IMR-90 (cell line): ENCODE measurements around the gene ITGB1. TPM values are rescaled to one million over a fixed set of nuclear protein-coding genes. Genes with fewer than 3 reads are reported as not detected.

ENCODE experiments used
- ATAC-seq: fragments of 200-7000 bp; cut with Tn5 transposase; 2 replicates; pipeline ENCODE4 v1.9.1; 2020; ENCODE audit warnings: low read depth, mild to moderate bottlenecking, moderate library complexity
- BruUV-seq: library from RNA; stranded (reverse); fragments of 400-500 nt; replicated peaks from 2 replicates; lab custom pipeline; 2021; lab: Mats Ljungman, UMichigan
- CTCF ChIA-PET: fragments of 300-600 bp; formaldehyde crosslinking; extraction: SDS; loops from one replicate; lab custom pipeline; 2021; ENCODE audit warnings: antibody characterized with exemption; lab: Yijun Ruan, JAX
- POLR2A ChIA-PET: fragments of 300-600 bp; sonication (Branson Sonifier 250); formaldehyde crosslinking; loops from one replicate; lab custom pipeline; 2022; ENCODE audit warnings: antibody characterized with exemption; ENCODE audit not compliant: unreplicated experiment; lab: Charles Lee
- DNase-seq: peaks from one replicate; pipeline ENCODE4 v3.0.0; 2013
- H2AFZ ChIP-seq: replicated peaks from 2 replicates; pipeline ENCODE3; 2013; ENCODE audit warnings: low read length, mild to moderate bottlenecking; ENCODE audit not compliant: poor library complexity
- H2AK5ac ChIP-seq: 2 replicates; pipeline ENCODE4 v1.6.1; 2013; ENCODE audit warnings: low read depth, low read length, inconsistent platforms
- H2AK9ac ChIP-seq: replicated peaks from 2 replicates; pipeline ENCODE3; 2013; ENCODE audit warnings: mild to moderate bottlenecking, low read depth, low read length, moderate library complexity; ENCODE audit not compliant: poor library complexity
- H2BK120ac ChIP-seq: 2 replicates; pipeline ENCODE4 v1.6.1; 2013; ENCODE audit warnings: low read depth, low read length, inconsistent platforms
- H2BK15ac ChIP-seq: 3 replicates; pipeline ENCODE4 v1.6.1; 2013; ENCODE audit warnings: low read depth, low read length, inconsistent platforms
- H2BK20ac ChIP-seq: 2 replicates; pipeline ENCODE4 v1.6.1; 2013; ENCODE audit warnings: low read depth, mild to moderate bottlenecking, inconsistent platforms, low read length, moderate library complexity
- H2BK5ac ChIP-seq: 2 replicates; pipeline ENCODE4 v1.6.1; 2013; ENCODE audit warnings: mild to moderate bottlenecking, low read depth, low read length, inconsistent platforms; ENCODE audit not compliant: poor library complexity, severe bottlenecking
- H3K14ac ChIP-seq: replicated peaks from 2 replicates; pipeline ENCODE4 v1.6.1; 2013; ENCODE audit warnings: low read depth, low read length, inconsistent platforms
- H3K18ac ChIP-seq: 2 replicates; pipeline ENCODE4 v1.6.1; 2013; ENCODE audit warnings: low read depth, low read length, control low read depth
- H3K23ac ChIP-seq: 2 replicates; pipeline ENCODE4 v1.6.1; 2013; ENCODE audit warnings: low read depth, low read length, inconsistent platforms
- H3K27ac ChIP-seq: 2 replicates; pipeline ENCODE4 v1.5.1; 2013; ENCODE audit warnings: mild to moderate bottlenecking, control low read depth, low read length; ENCODE audit not compliant: insufficient read depth
- H3K27me3 ChIP-seq: 2 replicates; pipeline ENCODE4 v1.6.1; 2013; ENCODE audit warnings: low read length; ENCODE audit not compliant: control insufficient read depth, insufficient read depth
- H3K36me3 ChIP-seq: 2 replicates; pipeline ENCODE4 v1.6.1; 2013; ENCODE audit warnings: low read length, mixed read lengths; ENCODE audit not compliant: control insufficient read depth, insufficient read depth
- H3K4ac ChIP-seq: 2 replicates; pipeline ENCODE4 v1.6.1; 2013; ENCODE audit warnings: low read depth, low read length, inconsistent platforms
- H3K4me1 ChIP-seq: 2 replicates; pipeline ENCODE4 v1.6.1; 2013; ENCODE audit warnings: low read length, mixed read lengths; ENCODE audit not compliant: control insufficient read depth, insufficient read depth
- H3K4me2 ChIP-seq: 2 replicates; pipeline ENCODE4 v1.6.1; 2013; ENCODE audit warnings: low read depth, mild to moderate bottlenecking, control low read depth, low read length, moderate library complexity
- H3K4me3 ChIP-seq: 2 replicates; pipeline ENCODE4 v1.5.1; 2013; ENCODE audit warnings: low read depth, mild to moderate bottlenecking, control low read depth, low read length, moderate library complexity; ENCODE audit not compliant: insufficient read depth
- H3K56ac ChIP-seq: 2 replicates; pipeline ENCODE4 v1.6.1; 2013; ENCODE audit warnings: low read length, inconsistent platforms; ENCODE audit not compliant: insufficient read depth; ENCODE audit errors: extremely low read depth
- H3K79me1 ChIP-seq, 2 experiments: 2 replicates each; pipeline ENCODE4 v1.6.1; 2013; ENCODE audit warnings: low read length in 2 of 2, inconsistent platforms in 1 of 2, low read depth in 1 of 2
- H3K9ac ChIP-seq: 2 replicates; pipeline ENCODE4 v1.6.1; 2013; ENCODE audit warnings: low read depth, low read length, control low read depth
- H3K9me1 ChIP-seq: 2 replicates; pipeline ENCODE4 v1.6.1; 2013; ENCODE audit warnings: low read length, inconsistent platforms; ENCODE audit not compliant: insufficient read depth
- H3K9me3 ChIP-seq: 2 replicates; pipeline ENCODE4 v1.6.1; 2013; ENCODE audit warnings: low read length; ENCODE audit not compliant: control insufficient read depth, insufficient read depth
- H4K20me1 ChIP-seq: 2 replicates; pipeline ENCODE4 v1.6.1; 2013; ENCODE audit warnings: low read length, inconsistent platforms; ENCODE audit not compliant: insufficient read depth
- H4K5ac ChIP-seq: 2 replicates; pipeline ENCODE4 v1.6.1; 2013; ENCODE audit warnings: mild to moderate bottlenecking, low read depth, low read length, control low read depth
- H4K8ac ChIP-seq, 2 experiments: 2 replicates each; pipeline ENCODE4 v1.6.1; 2013; ENCODE audit warnings: low read depth in 2 of 2, low read length in 2 of 2, control low read depth in 1 of 2, inconsistent platforms in 1 of 2
- H4K91ac ChIP-seq: 2 replicates; pipeline ENCODE4 v1.6.1; 2013; ENCODE audit warnings: low read depth, low read length, inconsistent platforms; ENCODE audit not compliant: insufficient read depth
- BHLHE40 ChIP-seq: fragments of 150-350 bp; IDR thresholded peaks from 2 replicates; pipeline ENCODE4 v1.6.1; 2016; ENCODE audit warnings: mild to moderate bottlenecking, low read depth, low read length
- ELK1 ChIP-seq: fragments of 150-350 bp; IDR thresholded peaks from 2 replicates; pipeline ENCODE4 v1.6.1; 2016; ENCODE audit warnings: low read depth, mild to moderate bottlenecking, low read length, moderate library complexity, borderline replicate concordance
- FOS ChIP-seq: fragments of 150-350 bp; IDR thresholded peaks from 2 replicates; pipeline ENCODE4 v1.6.1; 2016; ENCODE audit warnings: low read depth, low read length
- MAFK ChIP-seq: IDR thresholded peaks from 2 replicates; pipeline ENCODE4 v1.6.1; 2012; ENCODE audit warnings: low read depth, low read length, improper control_type of control experiment
- MAZ ChIP-seq: IDR thresholded peaks from 2 replicates; pipeline ENCODE4 v1.6.1; 2012; ENCODE audit warnings: low read depth, mild to moderate bottlenecking, low read length, improper control_type of control experiment, moderate library complexity, borderline replicate concordance
- MXI1 ChIP-seq: IDR thresholded peaks from 2 replicates; pipeline ENCODE4 v1.6.1; 2012; ENCODE audit warnings: low read depth, mild to moderate bottlenecking, low read length, moderate library complexity, borderline replicate concordance
- RFX5 ChIP-seq: IDR thresholded peaks from 2 replicates; pipeline ENCODE4 v1.8.0; 2012; ENCODE audit warnings: low read depth, mild to moderate bottlenecking, low read length, moderate library complexity
- WGBS, 2 experiments: methylation state at CpG; one replicate each; pipeline versions ENCODE4 v1.1.5 to v1.1.7; 2013; ENCODE audit warnings: missing lambda C conversion rate in 2 of 2; ENCODE audit not compliant: insufficient read length in 1 of 2; ENCODE audit errors: extremely low coverage in 2 of 2; 5-methylcytosine and 5-hydroxymethylcytosine counted together
- dilution Hi-C: fragments of 300-500 bp; cut with HindIII; formaldehyde crosslinking; loops from one replicate; pipeline ENCODE4 v1.14.3; 2018; ENCODE audit warnings: low sequenced_read_pairs; ENCODE audit not compliant: unreplicated experiment
- in situ Hi-C: fragments of 300-500 bp; cut with MboI; formaldehyde crosslinking; loops from 3 replicates; pipeline ENCODE4 v1.14.3; 2019; ENCODE audit warnings: low sequenced_read_pairs, inconsistent platforms, mixed read lengths
- intact Hi-C: fragments of 100-400 bp; cut with micrococcal nuclease; formaldehyde crosslinking; loops from 2 replicates; pipeline ENCODE4 v1.10.0; 2022
- polyA plus RNA-seq, 3 experiments: library from polyadenylated mRNA; depleted of rRNA; stranded (reverse); fragments of >200 nt; gene quantifications; 2 replicates each; pipeline ENCODE4 v1.2.3, GENCODE V29; 2012; ENCODE audit warnings: low replicate concordance in 1 of 3
- total RNA-seq: library from RNA; depleted of rRNA; stranded (reverse); fragments of >200 nt; gene quantifications from 2 replicates; pipeline ENCODE4 v1.2.3, GENCODE V29; 2012

The ITGB1 gene
- total and polyA plus RNA-seq, 2 of the 4 experiments (the other 2 are of a cell fraction) = 1,331 to 2,066 TPM

- no CpG with 5 or more reads among the region's 5 CpGs for WGBS, 2 experiments
- BruUV-seq = no TSS peak
- dilution Hi-C loops = no loop called here
Measured at GRCh38 chr10:32947586-32947985, 10.4 kb downstream of the ITGB1 start.

More at GRCh38 chr10:32947586-32947985, 10.4 kb downstream of the ITGB1 start:
- peaks cover 20% of the 10 kb centered on the region for H3K9me1 ChIP-seq
- in situ Hi-C loops (no loop called here), intact Hi-C loops (no loop called here)
- H3K9me3 ChIP-seq = no peaks in the 10 kb centered on the region
- H3K9ac ChIP-seq = no peak overlapping the region
- DNase-seq (no peak), ATAC-seq (no peak)
- ChIA-PET CTCF (no interaction called here), POLR2A (interaction anchor here (0.6 kb wide), 1 partner anchor 40 kb away, joined by 4 read pairs; no protein-coding TSS in a partner anchor)
- H2AK9ac ChIP-seq = no peak overlapping the region
- H3K14ac ChIP-seq = no peak overlapping the region
- H3K27me3 ChIP-seq = no peaks in the 10 kb centered on the region
- H3K27ac ChIP-seq = no peak overlapping the region
- 0 out of 2 replicates have a peak overlapping the region, but pooled peaks have one; percentile 16 for H3K23ac ChIP-seq
- no peak overlapping the region for H3K18ac ChIP-seq
- H3K56ac ChIP-seq = no peak overlapping the region
- no peak overlapping the region for H3K4ac ChIP-seq
- no peak overlapping the region for H4K8ac ChIP-seq
- no peak overlapping the region for H3K4me3 ChIP-seq
- peaks cover 0 to 26% of the 10 kb centered on the region in 2 experiments; a peak in 2 of 4 replicates for H3K79me1 ChIP-seq
- peaks cover 25% of the 10 kb centered on the region for H3K4me1 ChIP-seq
- H2BK20ac ChIP-seq = no peak overlapping the region
- no peak overlapping the region for H2AFZ ChIP-seq
- TF ChIP-seq MXI1 = no peak
- TF ChIP-seq BHLHE40 = no peak
- TF ChIP-seq MAZ = no peak
- TF ChIP-seq FOS = no peak
- TF ChIP-seq MAFK = no peak
- no peak for TF ChIP-seq RFX5
- no peak for TF ChIP-seq ELK1
- no peak overlapping the region for H2BK120ac ChIP-seq
- H2BK5ac ChIP-seq = no peak overlapping the region
- no peak overlapping the region for H2AK5ac ChIP-seq
- peaks cover 5% of the 10 kb centered on the region; the same call in 1 of the 2 replicates for H3K36me3 ChIP-seq
- H4K20me1 ChIP-seq = peaks cover 91% of the 10 kb centered on the region
- H4K5ac ChIP-seq = no peak overlapping the region
- no peak overlapping the region for H4K91ac ChIP-seq
- H3K4me2 ChIP-seq = no peak overlapping the region
- H2BK15ac ChIP-seq = no peak overlapping the region
